NCI-H1417 (cell line): Measurements from ENCODE around the gene SEC24D.

Experiments
- DNase-seq, 3 experiments: peaks; one replicate each; lab custom pipeline; 2025; lab: John Stamatoyannopoulos, UW

Gene SEC24D

DNA sequence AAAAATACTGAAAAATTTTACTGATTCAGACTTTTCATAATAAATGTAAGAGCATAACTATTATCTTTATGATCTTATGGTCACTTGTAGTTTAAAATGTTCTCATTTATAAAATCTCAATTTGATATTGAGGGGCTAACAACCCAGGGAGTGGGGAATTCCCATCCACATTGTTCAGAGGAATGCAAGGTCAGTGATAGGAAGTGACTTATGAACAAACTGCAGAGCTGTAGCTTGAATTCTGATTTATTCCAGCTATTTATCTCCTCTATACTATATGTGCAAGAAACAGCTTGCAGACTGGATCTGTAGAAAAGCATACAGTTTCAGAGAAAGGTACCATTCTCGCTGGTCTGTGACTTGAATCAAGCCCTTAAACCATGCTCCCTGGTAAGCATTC, 61.6 kb downstream of the SEC24D start:
- DNase-seq, result no peak

DNA sequence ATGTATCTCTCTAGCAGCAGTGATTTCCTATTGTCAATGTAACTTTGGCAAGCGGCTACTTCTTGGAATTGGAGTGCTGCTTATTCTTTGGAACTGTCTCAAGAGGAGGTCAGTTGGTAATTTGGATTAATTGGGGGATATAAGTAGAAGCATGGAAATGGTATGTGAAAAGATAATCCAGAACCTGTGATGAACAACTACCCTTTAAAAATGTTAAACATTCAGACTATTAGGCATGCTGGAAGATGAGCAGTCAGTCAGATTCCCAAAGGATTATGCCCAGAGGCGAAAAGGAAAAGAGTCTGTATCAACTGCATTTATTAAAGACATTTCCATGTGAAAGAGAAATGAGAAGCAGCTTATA, 62.5 kb downstream of the SEC24D start:
- no peak for DNase-seq

DNA sequence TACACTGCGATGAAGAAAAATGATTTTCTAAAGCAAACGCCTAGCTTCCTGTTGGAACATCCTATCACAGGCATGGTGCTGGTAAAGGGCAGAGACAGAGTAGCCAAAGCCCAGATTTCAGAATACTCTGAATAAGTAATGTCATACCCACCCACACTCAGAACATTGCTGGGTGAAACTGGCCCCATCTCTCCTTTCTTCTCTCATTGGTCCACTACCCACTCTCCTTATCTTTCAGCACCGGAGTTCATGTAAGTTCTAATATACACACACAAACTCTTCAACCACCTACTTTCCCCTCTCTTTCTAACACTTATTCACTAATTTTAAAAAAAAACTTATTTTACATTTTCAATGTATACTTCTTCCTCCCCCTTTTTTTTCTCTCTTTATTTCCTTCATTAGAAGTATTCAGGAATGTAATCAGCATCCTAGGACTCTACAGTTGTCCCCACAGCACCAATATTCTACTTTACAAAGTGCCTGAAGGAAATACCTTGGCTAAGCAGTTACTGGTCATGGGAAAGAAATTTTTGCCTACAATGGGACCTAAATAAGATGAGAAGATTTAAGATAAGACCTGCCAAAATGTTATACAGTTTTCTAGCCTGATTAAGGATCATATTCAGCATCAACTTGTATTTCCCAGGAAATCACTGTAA, 63.0 kb downstream of the SEC24D start:
- DNase-seq, result no peak

DNA sequence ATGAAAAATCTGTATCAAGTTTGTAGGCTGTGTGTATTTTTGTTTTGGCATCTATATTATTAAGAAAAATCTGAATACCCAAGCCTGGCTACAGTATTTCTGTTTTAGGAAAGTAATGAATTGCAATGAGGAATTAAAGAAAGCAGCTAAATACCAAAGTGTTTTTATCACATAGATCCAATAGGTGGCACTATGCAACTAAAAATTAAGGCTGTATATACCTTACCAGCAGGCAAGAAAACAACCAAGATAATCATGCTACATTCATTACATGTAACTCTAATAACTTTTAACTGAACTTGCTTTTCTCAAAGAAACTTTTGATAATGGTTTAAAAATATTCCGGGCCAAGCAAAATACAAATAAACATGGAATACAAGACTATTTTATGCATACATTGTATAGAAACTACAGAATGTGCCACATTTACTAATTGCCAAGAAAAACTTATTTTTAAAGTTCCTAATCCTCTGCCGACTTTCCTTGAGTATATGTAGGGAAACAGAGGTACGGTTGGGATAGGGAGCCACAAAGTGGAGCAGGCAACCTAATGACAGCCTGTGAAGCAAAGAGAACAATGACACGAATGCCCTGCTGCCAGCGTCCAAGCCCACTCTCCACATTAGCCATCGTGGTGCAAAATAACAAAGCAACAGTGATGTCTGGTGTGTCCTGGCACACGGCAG, 63.7 kb downstream of the SEC24D start:
- peak; percentile 3 to 71 (median 5) for DNase-seq

DNA sequence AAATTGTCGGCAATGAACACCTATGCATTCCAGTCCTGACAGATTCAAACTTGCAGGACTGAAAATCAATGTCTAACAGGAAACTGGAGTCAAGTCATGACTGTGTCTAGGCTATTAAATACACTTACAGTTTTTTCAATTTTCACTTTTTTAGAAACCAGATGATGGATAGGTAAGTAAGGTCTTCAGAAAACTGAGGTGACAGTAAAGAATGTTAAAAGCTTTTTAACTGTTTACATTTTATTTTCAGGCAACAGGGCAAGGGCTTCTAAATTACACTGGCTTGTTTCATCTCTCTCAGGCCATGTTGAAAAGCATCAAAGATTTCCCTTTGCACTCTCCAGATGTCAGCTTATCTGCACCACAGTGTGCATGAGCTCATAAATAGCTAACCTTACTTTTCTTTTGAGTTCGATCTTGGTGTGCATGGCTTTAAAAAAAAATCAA, 65.2 kb downstream of the SEC24D start:
- no peak for DNase-seq

DNA sequence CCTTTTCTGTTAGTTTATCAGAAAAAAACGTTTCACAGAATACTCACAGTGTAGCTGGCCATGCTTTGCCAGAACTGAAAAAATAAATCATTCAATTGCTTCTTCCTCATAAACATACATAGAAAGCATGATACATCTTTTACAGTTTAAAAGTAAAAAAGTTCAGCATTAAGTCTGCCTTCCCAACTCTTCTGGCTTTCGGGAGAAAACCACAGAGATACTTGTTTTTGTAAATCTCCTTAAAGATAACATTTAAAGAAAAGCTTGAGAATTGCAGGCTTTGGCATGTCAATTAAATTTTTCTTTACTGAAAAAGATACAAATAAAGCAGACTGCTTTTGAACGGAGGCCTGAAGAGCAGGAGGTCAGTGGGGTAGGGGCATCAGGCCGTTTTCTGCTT, 66.8 kb downstream of the SEC24D start:
- no peak for DNase-seq

DNA sequence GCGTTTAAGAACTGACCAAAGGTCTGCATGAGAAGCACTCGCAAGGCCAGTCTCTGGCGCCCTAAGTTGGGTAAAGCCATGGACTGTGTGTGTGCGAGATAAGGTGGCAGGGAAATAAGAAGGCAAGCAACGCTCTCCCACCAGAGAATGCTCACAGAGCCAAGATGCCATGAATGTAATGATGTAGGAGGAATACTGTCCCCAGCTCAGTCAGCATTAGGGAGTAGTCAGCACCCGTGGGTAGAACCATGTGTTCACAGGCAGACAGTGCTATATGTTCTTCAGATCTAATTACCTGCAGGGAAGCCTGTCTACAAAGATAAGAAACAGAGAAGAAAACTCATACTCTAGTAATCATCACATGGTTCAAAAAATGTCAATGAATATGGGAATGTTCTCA, 68.8 kb downstream of the SEC24D start:
- no peak for DNase-seq

DNA sequence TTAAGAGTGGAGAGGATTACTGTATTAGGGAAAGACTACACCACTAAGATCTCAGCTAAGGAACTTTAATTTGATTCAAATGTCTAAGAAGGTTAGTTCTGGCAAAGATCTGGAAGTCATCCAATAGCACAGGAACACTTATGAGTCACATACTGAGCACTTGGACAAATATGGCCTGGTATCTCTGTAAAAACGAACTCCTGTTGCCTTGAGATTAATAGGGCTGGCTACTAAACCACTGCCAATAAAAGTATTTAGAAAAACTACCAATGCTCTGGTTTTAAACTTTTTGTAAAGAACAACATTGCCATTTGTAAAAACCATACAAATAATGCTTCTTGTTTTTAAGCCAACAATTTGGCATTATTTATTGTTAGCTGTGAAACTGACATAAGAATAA, 70.5 kb downstream of the SEC24D start:
- DNase-seq, result no peak

DNA sequence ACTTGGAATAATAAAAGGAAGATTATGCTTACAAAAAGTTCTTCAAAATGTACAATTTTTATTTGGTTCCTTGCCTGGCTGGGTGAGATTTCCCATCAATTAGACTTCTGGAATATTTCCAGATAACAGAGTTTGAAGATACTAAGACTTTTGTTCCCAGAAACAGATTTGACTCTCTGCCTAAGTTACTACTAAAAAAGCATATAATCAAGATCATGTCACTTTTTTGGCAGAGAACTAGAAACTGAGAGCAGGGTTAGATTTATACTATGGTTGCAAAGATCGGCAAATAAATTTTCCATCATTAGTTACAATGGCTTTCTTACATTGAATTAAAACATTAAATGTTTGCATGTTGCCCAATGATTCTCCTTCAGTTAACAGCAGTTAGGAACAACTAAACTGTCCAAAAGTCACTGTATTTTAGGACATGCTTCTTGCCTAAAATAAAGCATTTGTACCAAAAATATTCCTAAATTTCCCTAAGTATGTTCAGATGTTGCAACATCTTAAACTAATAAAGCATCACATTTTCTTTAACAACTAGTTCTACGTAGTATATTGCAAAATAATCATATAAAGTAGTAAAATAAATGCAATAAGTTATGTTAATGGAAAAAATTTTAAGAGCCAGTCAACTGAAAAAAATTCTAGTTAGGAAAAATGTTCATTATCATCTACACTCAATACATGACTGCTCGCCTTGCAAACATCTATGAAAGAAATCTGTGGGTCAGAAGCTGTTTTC, 73.0 kb downstream of the SEC24D start:
- DNase-seq, result no peak

DNA sequence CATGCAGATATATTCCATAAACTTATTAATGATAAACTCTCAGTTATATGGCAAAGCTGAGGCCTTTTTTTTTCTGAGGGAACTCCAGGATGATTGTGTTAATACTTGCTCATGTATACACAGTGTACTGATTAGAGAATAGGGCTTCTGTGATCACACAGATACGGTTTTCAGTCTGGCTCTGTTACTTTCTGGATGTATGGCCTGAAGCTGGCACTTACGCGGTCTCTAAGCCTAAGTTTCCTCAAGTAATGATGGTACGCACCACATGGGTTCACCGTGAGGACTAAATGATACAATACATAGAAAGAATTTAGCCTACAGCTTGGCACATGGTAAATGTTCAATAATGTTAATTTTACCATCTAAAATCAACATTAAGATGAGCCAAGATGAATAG, 73.8 kb downstream of the SEC24D start:
- DNase-seq, result no peak

DNA sequence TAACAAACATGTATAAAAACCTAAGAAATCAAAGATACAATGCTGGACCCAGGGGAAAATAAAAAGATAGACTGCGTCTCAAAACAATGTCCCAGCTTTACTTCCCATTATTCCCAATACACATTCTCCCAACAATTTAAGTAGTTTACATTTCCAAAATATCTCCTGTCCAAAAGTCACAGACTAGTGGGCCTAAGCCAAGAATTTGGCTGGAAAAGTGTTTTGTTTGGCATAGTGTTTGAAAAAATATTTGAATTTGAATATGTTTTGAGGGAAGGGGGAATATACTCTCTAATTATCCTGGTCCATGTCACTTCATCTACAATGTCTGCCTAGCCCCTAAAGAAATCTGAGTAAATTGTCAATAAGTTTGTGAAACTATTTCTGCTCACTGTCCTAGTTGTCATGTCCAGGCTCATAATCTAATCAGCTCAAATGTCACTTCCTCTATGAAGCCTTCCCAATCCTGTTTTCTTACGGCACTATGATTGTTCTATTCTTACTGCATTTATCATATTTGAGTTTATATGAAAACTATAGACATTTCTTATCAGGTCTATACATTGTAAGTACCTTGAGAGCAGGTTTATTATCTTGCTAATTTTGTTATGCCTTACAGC, 74.4 kb downstream of the SEC24D start:
- DNase-seq, result no peak

DNA sequence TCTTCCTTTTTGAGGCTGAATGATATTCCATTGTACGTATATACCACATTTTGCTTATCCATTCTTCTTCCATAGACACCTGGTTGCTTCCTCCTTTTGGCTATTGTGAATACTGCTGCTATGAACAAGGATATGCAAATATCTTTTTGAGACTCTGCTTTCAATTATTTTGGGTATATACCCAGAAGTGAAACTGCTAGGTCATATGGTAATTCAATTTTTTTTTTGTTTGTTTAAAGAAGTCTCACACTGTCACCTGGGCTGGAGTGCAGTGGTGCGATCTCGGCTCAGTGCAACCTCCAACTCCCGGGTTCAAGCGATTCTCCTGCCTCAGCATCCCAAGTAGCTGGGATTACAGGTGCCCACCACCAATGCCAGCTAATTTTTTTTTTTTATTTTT, 75.4 kb downstream of the SEC24D start:
- DNase-seq, result no peak

DNA sequence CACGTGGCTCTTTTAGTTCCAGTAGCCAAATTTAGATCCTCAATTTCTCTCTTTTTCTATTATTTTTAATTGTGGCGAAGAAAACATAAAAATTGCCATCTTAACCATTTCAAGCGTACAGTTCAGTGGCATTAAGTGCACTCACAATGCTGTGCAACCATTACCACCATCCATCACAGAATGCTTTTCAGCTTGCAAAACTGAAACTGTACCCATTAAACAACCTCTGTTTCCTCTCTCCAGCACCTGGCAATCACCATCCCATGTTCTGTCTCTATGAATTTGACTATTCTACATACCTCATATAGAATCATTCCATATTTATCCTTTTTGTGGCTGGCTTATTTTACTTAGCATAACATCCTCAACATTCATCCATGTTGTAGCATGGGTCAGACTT, 75.8 kb downstream of the SEC24D start:
- no peak for DNase-seq

DNA sequence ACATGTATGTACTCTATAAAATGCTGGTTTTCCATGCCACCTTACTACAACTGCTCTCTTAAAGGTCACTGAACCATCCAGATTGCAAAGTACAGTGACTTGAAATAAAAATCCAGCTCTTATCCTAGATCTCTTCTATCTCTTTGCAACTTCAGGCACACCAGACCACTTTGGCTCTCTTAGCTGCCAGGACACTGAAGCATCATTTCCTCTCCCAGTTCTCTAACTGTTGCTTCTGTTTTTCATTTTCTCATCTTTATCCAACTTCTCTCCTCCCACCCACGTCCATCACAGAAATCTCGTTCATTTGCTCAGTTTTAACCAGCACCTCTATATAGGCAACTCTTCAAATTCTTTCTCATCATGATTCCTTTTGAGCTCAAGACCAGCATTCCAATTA, 76.4 kb downstream of the SEC24D start:
- DNase-seq, result no peak

DNA sequence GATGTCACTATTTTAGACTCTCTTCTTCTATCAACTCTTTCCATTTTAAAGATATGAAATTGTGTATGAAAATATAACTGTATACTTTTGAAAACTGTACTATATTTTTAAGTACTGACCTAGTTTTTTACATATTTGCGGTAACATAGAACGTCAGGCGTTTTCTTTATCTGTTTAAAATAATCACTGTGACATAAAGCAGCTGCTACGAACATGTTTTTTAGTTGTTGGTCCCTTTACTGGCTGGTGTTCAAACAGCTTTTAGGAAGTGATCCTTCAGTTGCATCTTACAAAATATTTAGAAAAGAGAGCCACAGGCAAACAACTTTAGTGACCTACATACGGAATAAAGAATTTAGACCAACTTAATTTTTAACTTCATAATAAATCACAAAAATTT, 77.6 kb downstream of the SEC24D start:
- DNase-seq, result no peak

DNA sequence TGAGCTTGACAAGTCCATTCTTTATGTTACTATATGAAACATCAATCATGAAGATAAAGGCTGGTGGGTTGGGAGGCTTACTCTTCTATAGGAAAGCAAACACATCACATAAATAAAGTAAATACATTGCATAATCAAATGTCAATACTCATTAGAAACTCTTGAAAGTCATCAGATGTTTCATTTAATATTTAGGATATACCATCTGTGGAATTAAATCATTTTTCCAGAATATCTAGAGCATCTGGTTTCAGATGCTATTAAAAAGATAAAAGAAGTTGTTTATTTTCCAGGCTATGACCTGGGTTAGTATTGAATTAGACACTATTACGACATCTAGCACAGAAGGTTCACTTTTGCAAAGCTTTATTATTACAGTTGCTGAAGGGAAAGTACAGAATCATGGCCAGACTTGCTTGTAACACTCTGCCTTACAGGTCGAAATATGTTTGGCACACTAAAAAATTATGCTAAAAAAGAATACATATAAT, 78.1 kb downstream of the SEC24D start:
- DNase-seq, result peak in 2 of 3 experiments; percentile 11 to 60

DNA sequence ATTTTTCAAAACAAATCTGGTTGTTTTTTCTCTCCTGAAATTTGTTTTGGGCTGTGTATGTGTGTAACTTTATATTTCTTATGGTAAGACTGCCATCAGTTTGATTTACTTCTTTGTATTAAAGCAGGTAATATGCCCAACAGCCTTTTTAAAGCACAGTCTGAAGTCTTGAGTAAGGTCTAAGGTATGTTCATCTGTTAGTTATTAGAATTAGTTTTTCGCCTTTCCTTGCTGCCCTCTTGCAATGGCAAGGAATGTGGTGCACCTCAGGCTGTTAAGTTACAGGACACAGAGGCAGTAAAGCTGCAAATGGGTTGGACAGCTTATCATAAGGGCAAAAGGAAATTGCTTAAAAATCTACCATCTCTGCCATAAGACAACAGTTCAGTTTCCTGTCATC, 79.0 kb downstream of the SEC24D start:
- no peak for DNase-seq

DNA sequence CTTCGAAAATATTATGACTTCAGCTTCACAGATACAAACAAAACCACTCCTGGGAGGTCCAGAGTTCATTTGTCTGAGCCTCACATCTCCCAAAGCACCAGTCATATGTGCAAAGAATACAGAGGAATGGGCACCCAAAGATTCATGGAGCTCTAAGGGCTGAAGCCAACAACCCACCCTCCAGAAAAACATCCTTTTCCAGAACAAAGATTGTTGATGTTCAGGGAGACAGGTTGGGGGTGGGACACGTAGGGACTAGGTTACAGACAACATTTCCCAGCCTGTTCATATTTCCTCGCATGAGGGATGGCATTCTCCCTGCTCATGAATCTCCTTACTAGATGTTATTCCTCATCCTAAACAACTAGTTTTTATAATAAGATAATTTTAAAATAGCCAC, 79.5 kb downstream of the SEC24D start:
- no peak for DNase-seq

DNA sequence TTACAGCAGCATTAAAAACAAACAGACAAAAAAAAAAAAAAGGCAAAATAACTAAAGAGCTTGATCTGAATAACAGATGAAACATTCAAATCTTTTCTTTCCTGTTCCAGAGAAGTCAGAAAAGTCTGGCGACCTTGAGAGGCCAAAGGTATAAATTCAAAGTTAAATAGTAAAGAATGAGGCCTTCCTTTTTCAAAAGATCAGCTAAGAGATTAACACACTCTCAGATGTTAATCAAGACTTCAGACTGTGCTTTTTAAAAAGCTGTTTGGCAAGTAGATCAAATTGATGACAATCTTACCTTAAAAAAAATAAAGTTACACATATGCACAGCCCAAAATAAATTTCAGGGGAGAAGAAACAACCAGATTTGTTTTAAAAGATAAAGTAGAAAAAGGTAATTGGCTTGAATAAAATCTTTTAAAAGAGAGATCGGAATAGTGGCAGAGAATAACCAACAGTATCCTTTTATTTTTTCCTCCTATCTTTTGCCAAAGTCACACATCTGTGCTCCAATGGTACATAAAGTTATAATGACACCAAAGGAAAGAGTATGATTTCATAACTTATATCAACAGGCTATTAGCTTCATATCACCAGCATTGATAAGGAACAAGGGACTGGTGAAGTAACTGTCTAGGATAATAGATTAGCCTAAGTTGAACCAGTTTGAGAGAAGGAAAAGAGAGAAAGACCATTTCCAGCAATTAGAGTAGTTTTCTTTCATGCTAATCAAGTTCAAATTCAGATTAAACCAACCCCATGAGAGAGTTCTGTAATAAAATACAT, 80.3 kb downstream of the SEC24D start:
- DNase-seq, result no peak

DNA sequence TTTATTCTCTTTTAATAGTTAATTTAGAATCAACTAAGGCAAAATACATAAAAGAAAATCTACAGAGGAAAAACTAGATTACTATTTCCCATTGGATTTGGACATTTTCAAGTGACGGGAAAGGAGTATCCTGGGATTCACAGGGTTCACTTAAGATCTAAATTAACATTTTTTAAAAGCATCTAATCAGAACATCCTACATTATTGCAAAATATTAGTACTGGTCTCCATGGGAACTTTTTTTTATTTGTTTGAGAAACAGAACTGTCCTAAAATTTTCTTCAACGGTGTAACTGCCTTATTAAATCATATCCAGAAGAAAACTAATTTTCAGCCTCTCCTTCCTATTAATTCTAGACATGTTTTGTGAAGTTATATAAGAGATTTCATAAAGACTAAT, 81.0 kb downstream of the SEC24D start:
- DNase-seq, result no peak

DNA sequence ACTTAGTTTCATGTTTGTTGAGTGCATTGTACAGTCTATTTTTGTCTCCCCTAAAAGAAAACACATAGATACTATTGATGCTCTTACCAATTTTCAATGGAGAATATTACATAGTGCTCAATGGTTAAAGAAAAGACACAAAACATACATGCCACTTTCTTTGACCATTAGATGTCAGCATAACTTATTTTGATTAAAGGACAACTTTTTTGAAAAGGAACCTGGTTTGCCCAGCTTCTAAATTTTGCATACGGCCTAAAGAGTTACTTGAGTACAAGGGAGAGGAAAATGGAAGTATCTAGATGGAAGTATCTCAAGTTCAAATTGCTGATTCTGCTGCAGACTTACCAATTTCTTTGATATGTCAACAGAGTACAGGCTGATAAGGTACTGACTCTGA, 82.2 kb downstream of the SEC24D start:
- DNase-seq, result no peak

DNA sequence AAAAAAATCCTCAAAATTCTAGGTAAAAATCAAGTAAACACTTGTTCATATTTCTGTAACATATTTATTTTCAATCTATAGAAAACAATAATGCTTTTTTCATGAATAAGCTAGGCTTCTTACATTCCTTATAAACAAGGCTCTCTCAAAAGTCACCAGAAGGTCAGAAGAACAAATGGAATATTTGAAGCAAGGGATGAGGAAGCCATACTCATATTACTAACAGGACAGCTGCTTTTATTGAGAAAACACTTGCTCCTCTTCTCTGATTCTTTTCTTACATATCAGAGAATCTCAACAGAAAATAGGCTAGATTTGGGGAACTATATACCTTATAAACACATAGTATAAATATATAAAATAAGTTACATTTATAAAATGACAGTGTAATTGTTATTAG, 82.8 kb downstream of the SEC24D start:
- DNase-seq, result no peak
